ENCODE measurements around the gene OR4K17.
"Not testable (repeated sequence)": the region's sequence is repeated elsewhere in the genome, so short reads cannot be mapped to it uniquely, and the experiment has no call there.

Gene OR4K17, protein sequence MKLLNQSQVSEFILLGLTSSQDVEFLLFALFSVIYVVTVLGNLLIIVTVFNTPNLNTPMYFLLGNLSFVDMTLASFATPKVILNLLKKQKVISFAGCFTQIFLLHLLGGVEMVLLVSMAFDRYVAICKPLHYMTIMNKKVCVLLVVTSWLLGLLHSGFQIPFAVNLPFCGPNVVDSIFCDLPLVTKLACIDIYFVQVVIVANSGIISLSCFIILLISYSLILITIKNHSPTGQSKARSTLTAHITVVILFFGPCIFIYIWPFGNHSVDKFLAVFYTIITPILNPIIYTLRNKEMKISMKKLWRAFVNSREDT

DNA sequence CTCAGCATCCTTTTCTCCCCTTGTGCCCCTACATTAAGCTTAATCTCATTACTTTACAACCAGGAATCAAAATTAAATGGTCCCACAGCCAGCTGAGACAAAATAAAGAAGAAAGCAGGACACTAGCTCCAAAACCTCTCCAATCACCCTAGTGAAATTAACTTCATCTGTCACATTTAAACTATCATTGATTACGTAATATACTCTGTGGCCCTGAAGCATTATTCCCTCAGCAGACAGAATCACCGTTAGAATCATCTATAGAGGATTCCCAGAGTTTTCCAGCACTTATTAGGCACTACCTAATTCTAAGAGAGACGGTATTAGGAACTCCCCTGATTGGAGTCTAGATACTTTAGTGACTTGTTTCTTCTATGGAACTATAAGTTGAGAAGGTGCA, at the start of gene OR4K17:
TSS of gene OR4K17 (plus strand) at position 302 of the 400 bp plus-strand sequence. CDS start 6,761 bp downstream, outside the sequence.
- Histone ChIP-seq H3K9me3 (ENCODE audit: control insufficient read depth, insufficient read depth, low read length) (no peaks in the 10 kb centered on the region), H4K20me1 (ENCODE audit: control insufficient read depth, insufficient read depth, low read depth, low read length) (no peaks in the 10 kb centered on the region)
- no peak for TF ChIP-seq EZH2phosphoT487 (IDR thresholded peaks at IDR 0.05; ENCODE audit: borderline replicate concordance, low read length)
- TF ChIP-seq, protein P1, sequence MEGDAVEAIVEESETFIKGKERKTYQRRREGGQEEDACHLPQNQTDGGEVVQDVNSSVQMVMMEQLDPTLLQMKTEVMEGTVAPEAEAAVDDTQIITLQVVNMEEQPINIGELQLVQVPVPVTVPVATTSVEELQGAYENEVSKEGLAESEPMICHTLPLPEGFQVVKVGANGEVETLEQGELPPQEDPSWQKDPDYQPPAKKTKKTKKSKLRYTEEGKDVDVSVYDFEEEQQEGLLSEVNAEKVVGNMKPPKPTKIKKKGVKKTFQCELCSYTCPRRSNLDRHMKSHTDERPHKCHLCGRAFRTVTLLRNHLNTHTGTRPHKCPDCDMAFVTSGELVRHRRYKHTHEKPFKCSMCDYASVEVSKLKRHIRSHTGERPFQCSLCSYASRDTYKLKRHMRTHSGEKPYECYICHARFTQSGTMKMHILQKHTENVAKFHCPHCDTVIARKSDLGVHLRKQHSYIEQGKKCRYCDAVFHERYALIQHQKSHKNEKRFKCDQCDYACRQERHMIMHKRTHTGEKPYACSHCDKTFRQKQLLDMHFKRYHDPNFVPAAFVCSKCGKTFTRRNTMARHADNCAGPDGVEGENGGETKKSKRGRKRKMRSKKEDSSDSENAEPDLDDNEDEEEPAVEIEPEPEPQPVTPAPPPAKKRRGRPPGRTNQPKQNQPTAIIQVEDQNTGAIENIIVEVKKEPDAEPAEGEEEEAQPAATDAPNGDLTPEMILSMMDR (IDR thresholded peaks at IDR 0.05; ENCODE audit: low read depth, low read length, poor library complexity, severe bottlenecking), result no peak

DNA sequence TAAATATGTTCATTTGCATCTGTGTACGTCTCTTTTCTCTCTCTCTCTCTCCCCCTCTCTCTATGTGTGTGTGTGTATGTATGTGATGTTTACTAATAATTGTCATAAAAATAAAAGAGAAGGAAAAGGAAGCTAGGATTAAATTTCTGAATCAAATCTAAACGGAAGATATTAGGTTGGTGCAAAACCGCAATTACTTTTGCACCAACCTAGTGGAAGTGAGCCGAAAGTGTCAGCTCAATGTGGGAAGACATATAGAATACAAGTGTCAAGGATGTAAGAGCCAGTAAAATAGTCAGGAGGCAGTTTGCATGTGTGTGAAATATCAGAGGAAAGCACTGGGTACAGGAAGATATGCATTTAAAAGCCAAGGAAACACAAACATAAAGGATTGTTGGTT, 18.5 kb upstream of the OR4K17 start:
- H3K4me2 ChIP-seq (ENCODE audit: low read length), result no peak overlapping the region

More for the DNA sequence above, at the start of gene OR4K17:
- no peaks in the 10 kb centered on the region for H3K9me2 ChIP-seq (replicated peaks; ENCODE audit: control insufficient read depth, low read length)
- no peaks in the 10 kb centered on the region for H3K4me1 ChIP-seq (ENCODE audit: control insufficient read depth, low read length)
- H3K79me2 ChIP-seq (ENCODE audit: control insufficient read depth, low read length), result no peaks in the 10 kb centered on the region
- no peaks in the 10 kb centered on the region for H3F3A ChIP-seq (ENCODE audit: control insufficient read depth, insufficient read depth)
- H3K4me3 ChIP-seq (ENCODE audit: low read length), result no peak within 1 kb of the TSS
- H3K27ac ChIP-seq (ENCODE audit: low read depth, low read length), result no peak within 1 kb of the TSS
- no peaks in the 10 kb centered on the region for H3K36me3 ChIP-seq (ENCODE audit: control insufficient read depth, low read length)
- H3K27me3 ChIP-seq (ENCODE audit: control insufficient read depth, low read length), result no peaks in the 10 kb centered on the region
- no peak within 1 kb of the TSS for H3K4me2 ChIP-seq (ENCODE audit: low read length)

DNA sequence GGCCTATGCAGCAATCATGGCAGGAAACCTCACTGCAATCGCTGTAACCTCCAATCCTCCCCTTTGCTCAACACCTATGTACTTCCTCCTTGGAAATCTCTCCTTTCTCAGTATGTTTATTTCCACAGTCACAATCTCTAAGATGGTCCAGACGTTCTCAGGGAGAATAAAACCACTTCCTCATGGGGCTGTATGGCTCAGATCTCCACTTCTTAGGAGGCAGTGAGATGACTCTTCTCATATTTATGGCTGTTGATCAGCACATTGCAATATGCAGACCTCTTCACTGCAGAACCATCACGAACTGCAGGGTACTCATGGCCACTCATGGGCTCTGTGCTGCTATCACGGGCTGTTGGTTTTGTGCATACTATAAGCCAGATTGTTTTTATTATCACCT, 17.1 kb upstream of the OR4K17 start:
- no peaks in the 10 kb centered on the region for H3K36me3 ChIP-seq (ENCODE audit: control insufficient read depth, low read length)
- H3K27ac ChIP-seq (ENCODE audit: low read depth, low read length), result no peak overlapping the region
- TF ChIP-seq, protein P1 (IDR thresholded peaks at IDR 0.05; ENCODE audit: low read depth, low read length, poor library complexity, severe bottlenecking), result no peak
- TF ChIP-seq EZH2phosphoT487 (IDR thresholded peaks at IDR 0.05; ENCODE audit: borderline replicate concordance, low read length), result no peak
- H3K9me3 ChIP-seq (ENCODE audit: control insufficient read depth, insufficient read depth, low read length), result no peaks in the 10 kb centered on the region
- no peaks in the 10 kb centered on the region for H3K79me2 ChIP-seq (ENCODE audit: control insufficient read depth, low read length)
- no peaks in the 10 kb centered on the region for H3F3A ChIP-seq (ENCODE audit: control insufficient read depth, insufficient read depth)
- H3K4me3 ChIP-seq (ENCODE audit: low read length), result no peak overlapping the region
- H4K20me1 ChIP-seq (ENCODE audit: control insufficient read depth, insufficient read depth, low read depth, low read length), result no peaks in the 10 kb centered on the region
- no peaks in the 10 kb centered on the region for H3K4me1 ChIP-seq (ENCODE audit: control insufficient read depth, low read length)
- 0 out of 2 replicates have a peak, but pooled peaks cover 2% of the 10 kb centered on the region for H3K27me3 ChIP-seq (ENCODE audit: control insufficient read depth, low read length)
- H3K9me2 ChIP-seq (replicated peaks; ENCODE audit: control insufficient read depth, low read length), result no peaks in the 10 kb centered on the region
- H3K4me2 ChIP-seq (ENCODE audit: low read length), result no peak overlapping the region

More for the DNA sequence above, 18.5 kb upstream of the OR4K17 start:
- Histone ChIP-seq H3F3A (ENCODE audit: control insufficient read depth, insufficient read depth) (no peaks in the 10 kb centered on the region), H3K9me2 (replicated peaks; ENCODE audit: control insufficient read depth, low read length) (no peaks in the 10 kb centered on the region), H3K4me1 (ENCODE audit: control insufficient read depth, low read length) (no peaks in the 10 kb centered on the region), H3K79me2 (ENCODE audit: control insufficient read depth, low read length) (no peaks in the 10 kb centered on the region), H3K27me3 (ENCODE audit: control insufficient read depth, low read length) (0 out of 2 replicates have a peak, but pooled peaks cover 2% of the 10 kb centered on the region), H3K4me3 (ENCODE audit: low read length) (no peak overlapping the region), H3K27ac (ENCODE audit: low read depth, low read length) (no peak overlapping the region), H3K36me3 (ENCODE audit: control insufficient read depth, low read length) (no peaks in the 10 kb centered on the region), H4K20me1 (ENCODE audit: control insufficient read depth, insufficient read depth, low read depth, low read length) (no peaks in the 10 kb centered on the region), H3K9me3 (ENCODE audit: control insufficient read depth, insufficient read depth, low read length) (no peaks in the 10 kb centered on the region)
- TF ChIP-seq EZH2phosphoT487 (IDR thresholded peaks at IDR 0.05; ENCODE audit: borderline replicate concordance, low read length), result no peak
- TF ChIP-seq, protein P1 (IDR thresholded peaks at IDR 0.05; ENCODE audit: low read depth, low read length, poor library complexity, severe bottlenecking), result no peak

DNA sequence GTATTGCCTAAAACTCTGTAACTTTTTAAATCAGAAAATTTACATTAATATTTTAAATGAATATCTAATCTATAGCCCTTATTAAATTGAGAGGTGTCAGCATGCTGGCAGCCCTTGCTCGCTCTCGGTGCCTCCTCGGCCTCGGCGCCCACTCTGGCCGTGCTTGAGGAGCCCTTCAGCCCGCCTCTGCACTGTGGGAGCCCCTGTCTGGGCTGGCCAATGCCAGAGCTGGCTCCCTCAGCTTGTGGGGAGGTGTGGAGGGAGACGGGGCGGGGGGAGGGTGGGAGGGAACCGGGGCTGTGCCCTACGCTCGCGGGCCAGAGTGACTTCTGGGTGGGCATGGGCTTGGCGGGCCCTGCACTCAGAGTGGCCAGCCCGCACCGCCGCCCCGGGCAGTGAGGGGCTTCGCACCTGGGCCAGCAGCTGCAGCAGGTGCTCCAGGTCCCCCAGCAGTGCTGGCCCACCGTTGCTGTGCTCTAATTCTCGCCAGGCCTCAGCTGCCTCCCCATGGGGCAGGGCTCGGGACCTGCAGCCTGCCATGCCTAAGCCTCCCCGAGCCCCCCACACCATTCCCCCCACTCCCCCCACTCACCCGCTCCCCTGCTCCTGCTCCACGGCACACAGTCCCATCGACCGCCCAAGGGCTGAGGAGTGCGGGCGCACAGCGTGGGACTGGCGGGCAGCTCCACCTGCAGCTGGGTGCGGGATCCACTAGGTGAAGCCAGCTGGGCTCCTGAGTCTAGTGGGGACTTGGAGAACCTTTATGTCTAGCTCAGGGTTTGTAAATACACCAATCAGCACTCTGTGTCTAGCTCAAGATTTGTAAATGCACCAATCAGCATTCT, 11.4 kb upstream of the OR4K17 start:
- H3K9me3 ChIP-seq (ENCODE audit: control insufficient read depth, insufficient read depth, low read length); H4K20me1 ChIP-seq (ENCODE audit: control insufficient read depth, insufficient read depth, low read depth, low read length); H3K9me2 ChIP-seq (replicated peaks; ENCODE audit: control insufficient read depth, low read length); H3K4me1 ChIP-seq (ENCODE audit: control insufficient read depth, low read length); H3K36me3 ChIP-seq (ENCODE audit: control insufficient read depth, low read length); H3K4me2 ChIP-seq (ENCODE audit: low read length); H3K27ac ChIP-seq (ENCODE audit: low read depth, low read length); H3F3A ChIP-seq (ENCODE audit: control insufficient read depth, insufficient read depth); H3K27me3 ChIP-seq (ENCODE audit: control insufficient read depth, low read length); H3K4me3 ChIP-seq (ENCODE audit: low read length); H3K79me2 ChIP-seq (ENCODE audit: control insufficient read depth, low read length): not testable (repeated sequence)
